Cardiac muscle cell (in vitro differentiated cells and primary cell): ENCODE data around the gene RIPK4. TPM values are rescaled to one million over a fixed set of nuclear protein-coding genes. Genes with fewer than 3 reads are reported as not detected.

ENCODE experiments used
- DNase-seq, 2 donors: peaks; one replicate each; pipeline versions ENCODE4 v3.0.0 to v3.0.0-alpha.2; 2010 to 2017; ENCODE audit warnings: low read depth in 1 of 2, low spot score in 1 of 2
- H3K27ac ChIP-seq: fragments of 200-600 bp; sonication (generic); 2 replicates; pipeline ENCODE4 v1.5.1; 2016
- H3K27me3 ChIP-seq: fragments of 200-600 bp; sonication (generic); 2 replicates; pipeline ENCODE4 v1.6.0; 2016; ENCODE audit warnings: control low read depth
- H3K36me3 ChIP-seq: fragments of 200-600 bp; sonication (generic); 2 replicates; pipeline ENCODE4 v1.5.1; 2016; ENCODE audit warnings: control low read depth
- H3K4me1 ChIP-seq: fragments of 200-600 bp; sonication (generic); 2 replicates; pipeline ENCODE4 v1.8.1; 2017; ENCODE audit warnings: low read depth, mild to moderate bottlenecking, mixed run types
- H3K4me3 ChIP-seq: fragments of 200-600 bp; sonication (generic); 2 replicates; pipeline ENCODE4 v1.5.1; 2016; ENCODE audit warnings: mild to moderate bottlenecking
- H3K9me3 ChIP-seq: fragments of 200-600 bp; sonication (generic); 2 replicates; pipeline ENCODE4 v1.5.1; 2017; ENCODE audit warnings: low read depth, mild to moderate bottlenecking, control low read depth
- polyA plus RNA-seq: library from polyadenylated mRNA; unstranded; fragments of >200 nt; fragmentation: Nextera tagmentation; extraction: Ambion mirVana; gene quantifications from 2 replicates; pipeline ENCODE4 v1.2.1, GENCODE V29; 2016
- total RNA-seq: library from RNA; depleted of rRNA; stranded (reverse); fragments of >200 nt; gene quantifications from 2 replicates; pipeline ENCODE4 v1.2.3, GENCODE V29; 2016
- TF ChIP-seq, protein P1 (sequence below): IDR thresholded peaks from 2 replicates; pipeline ENCODE4 v1.5.1; 2012; ENCODE audit warnings: low read depth, mild to moderate bottlenecking, low read length

The RIPK4 gene
- total and polyA plus RNA-seq, 2 experiments from 2014 or later: 0.71 to 2.7 TPM

DNA sequence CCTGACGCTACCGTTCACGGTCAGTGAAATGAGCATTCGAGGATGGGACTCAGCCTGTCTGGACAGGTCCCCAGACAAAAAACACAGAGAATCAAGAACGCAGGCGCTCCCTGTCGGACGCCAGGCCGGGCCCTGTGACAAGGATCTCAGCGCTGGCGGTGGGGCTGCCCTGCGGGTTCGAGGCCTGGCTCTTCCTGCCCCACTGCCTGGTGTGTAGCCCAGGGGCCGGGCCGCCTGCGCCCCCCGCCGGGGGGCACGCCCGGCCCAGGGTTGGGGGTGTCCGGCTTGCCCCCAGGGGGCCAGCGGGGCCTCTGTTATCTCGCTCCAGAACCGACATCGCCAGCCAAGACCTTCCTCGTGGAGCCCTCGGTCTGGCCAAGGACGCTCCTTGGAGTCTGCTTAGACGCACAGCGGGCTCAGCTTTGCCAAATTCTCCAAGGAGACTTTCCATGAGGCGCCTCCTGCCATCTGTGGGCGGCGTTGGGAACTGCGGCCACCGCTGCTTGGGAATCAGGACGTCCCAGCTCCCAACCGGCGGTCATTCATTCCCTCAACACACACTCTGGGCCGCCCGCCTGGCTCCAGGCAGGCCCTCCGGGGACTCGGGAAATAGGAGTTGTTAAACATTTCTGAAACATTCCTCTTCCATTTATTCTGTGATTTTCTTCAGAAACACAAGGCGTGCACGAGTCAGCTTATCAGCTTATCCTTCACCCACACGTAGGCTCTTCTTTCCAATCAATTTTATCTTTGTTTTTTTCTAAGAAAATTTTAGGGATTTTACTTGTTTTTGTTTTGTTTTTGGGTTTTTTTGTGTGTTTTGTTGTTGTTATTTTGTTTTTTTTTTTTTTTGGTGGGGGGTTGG is 11.3 kb upstream of the RIPK4 start:
- TF ChIP-seq, protein P1, sequence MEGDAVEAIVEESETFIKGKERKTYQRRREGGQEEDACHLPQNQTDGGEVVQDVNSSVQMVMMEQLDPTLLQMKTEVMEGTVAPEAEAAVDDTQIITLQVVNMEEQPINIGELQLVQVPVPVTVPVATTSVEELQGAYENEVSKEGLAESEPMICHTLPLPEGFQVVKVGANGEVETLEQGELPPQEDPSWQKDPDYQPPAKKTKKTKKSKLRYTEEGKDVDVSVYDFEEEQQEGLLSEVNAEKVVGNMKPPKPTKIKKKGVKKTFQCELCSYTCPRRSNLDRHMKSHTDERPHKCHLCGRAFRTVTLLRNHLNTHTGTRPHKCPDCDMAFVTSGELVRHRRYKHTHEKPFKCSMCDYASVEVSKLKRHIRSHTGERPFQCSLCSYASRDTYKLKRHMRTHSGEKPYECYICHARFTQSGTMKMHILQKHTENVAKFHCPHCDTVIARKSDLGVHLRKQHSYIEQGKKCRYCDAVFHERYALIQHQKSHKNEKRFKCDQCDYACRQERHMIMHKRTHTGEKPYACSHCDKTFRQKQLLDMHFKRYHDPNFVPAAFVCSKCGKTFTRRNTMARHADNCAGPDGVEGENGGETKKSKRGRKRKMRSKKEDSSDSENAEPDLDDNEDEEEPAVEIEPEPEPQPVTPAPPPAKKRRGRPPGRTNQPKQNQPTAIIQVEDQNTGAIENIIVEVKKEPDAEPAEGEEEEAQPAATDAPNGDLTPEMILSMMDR: peak; percentile 96

DNA sequence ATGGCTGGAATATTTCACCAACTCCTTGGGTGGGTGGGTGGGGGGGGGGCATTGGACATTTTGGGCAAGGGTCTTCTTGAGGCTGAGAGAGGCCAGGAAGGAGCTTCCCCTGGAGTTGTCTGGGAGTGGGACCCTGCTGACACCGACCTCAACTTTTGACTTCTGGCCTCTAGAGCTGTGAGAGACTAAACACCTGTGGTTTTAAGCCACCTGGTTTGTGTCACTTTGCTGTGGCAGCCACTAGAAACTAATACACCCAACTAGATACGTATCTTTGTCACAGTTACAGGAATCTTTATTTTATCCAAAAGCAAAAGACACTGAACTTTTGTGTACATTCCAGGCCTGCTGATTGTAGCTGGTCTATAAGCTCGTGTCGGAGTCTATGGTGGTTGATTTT is 9.9 kb upstream of the RIPK4 start:
- TF ChIP-seq, protein P1: no peak
- Histone ChIP-seq H3K27me3 (no peaks in the 10 kb centered on the region), H3K9me3 (no peaks in the 10 kb centered on the region), H3K4me3 (no peak overlapping the region), H3K4me1 (no peaks in the 10 kb centered on the region), H3K27ac (no peak overlapping the region), H3K36me3 (no peaks in the 10 kb centered on the region)
- no peak for DNase-seq

More for the DNA sequence above, 11.3 kb upstream of the RIPK4 start:
- H3K27ac ChIP-seq: no peak overlapping the region
- no peaks in the 10 kb centered on the region for H3K36me3 ChIP-seq
- no peaks in the 10 kb centered on the region for H3K27me3 ChIP-seq
- peak; percentile 91 to 94 for DNase-seq
- H3K4me1 ChIP-seq: no peaks in the 10 kb centered on the region
- H3K4me3 ChIP-seq: no peak overlapping the region
- H3K9me3 ChIP-seq: no peaks in the 10 kb centered on the region

DNA sequence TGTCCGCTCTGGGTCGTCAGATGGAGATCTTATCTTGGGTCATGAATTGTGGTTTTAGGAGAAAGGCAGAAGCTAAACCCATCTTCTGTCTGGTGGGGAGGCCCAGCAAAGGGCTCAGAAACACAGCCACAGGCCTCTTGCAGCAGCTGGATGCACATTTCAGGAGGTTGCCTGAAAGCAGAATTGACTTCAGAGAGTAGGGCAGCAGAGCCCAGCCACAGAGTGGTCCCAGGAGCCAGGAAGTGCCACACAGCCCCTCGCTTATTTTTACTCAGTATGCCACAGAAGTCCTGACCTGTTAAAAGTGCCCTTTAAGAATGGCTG is 8.3 kb upstream of the RIPK4 start:
- H3K4me1 ChIP-seq: no peaks in the 10 kb centered on the region
- no peaks in the 10 kb centered on the region for H3K9me3 ChIP-seq
- H3K27me3 ChIP-seq: peaks cover 14% of the 10 kb centered on the region
- no peaks in the 10 kb centered on the region for H3K36me3 ChIP-seq
- no peak overlapping the region for H3K4me3 ChIP-seq
- no peak overlapping the region for H3K27ac ChIP-seq
- TF ChIP-seq, protein P1: no peak
- no peak for DNase-seq

DNA sequence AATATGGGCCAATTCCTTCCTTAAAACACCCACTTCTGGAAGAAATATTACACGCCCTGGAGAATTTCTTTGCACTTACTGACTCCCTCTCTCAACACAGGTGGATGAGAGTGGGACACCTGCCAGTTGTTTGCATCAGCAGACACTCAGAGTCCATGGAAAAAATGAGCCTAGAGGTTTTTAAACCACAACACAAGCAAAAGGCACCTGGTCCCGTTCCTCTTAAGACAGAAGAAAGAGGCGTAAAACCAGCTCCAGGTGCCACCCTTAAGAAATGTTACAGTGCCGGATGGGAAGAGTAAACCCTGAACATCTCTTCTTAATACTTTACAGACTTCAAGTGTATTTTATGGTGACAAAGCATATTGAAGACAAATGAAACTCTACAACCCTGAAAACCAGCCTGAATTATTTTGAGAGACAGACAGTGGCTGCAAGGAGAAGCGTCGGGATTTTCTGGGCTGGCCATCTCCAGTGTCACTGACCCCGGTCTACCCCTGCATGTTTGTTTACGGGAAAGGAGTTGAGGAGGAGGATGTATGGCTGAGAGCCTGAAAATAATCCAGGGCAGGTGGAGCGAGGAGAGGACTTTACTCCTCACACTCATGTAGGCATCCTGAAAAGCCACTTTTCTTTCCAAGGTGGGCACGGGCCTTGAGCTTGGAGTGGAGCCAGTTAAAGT is 7.8 kb upstream of the RIPK4 start:
- no peaks in the 10 kb centered on the region for H3K36me3 ChIP-seq
- no peak for DNase-seq
- H3K27ac ChIP-seq: no peak overlapping the region
- H3K9me3 ChIP-seq: no peaks in the 10 kb centered on the region
- H3K4me3 ChIP-seq: no peak overlapping the region
- H3K27me3 ChIP-seq: peaks cover 19% of the 10 kb centered on the region
- TF ChIP-seq, protein P1: no peak
- H3K4me1 ChIP-seq: no peaks in the 10 kb centered on the region

DNA sequence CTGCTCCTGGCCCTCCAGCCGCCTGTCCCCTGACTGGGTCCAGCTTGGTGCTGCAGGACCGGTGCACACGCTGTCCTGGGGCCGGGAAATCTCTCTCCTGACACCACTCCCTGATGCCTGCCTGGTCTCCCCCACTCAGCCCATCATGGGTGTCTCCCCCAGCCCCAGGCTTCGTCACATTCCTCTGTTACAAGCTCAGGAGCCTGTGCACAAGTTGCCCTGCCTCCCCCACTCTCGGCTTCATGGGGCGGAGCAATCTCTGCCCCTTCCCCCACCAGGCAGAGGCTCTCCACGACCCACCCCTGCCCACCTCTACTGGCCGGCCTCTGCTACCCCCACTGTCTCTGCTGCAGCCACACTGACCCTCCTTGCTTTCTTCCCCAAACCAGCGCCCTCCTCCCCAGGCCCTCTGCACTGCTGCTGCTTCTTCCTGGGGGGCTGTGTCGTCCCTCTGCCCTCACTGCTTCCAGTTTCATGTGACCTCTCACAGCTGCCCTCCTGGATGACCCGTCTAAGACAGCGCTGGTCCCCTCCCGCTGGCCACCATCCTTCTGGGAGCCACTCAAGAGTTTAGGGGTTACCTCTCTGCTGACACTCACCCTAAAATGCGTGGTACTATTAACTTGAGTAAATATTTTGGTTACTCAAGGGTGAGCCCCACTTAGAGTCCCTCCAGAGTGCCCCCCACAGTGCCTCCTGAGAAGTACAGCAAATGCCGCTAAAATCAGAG is 5.7 kb upstream of the RIPK4 start:
- Histone ChIP-seq H3K27me3 (peaks cover 39% of the 10 kb centered on the region), H3K36me3 (no peaks in the 10 kb centered on the region), H3K4me3 (no peak overlapping the region), H3K4me1 (peaks cover 9% of the 10 kb centered on the region), H3K9me3 (no peaks in the 10 kb centered on the region), H3K27ac (no peak overlapping the region)
- TF ChIP-seq, protein P1: no peak
- DNase-seq: no peak
